ENCODE measurements around the gene GRAMD1B. TPM values are rescaled to one million over a fixed set of nuclear protein-coding genes. Genes with fewer than 3 reads are reported as not detected.
A peak's percentile ranks its signal among the peaks of the same experiment; 100 is the strongest.
"Not testable (repeated sequence)": the region's sequence is repeated elsewhere in the genome, so short reads cannot be mapped to it uniquely, and the experiment has no call there.

Gene GRAMD1B
- total RNA-seq, 4 donors from 2014 or later: 2.1 to 8.5 (median 7.0) TPM

DNA sequence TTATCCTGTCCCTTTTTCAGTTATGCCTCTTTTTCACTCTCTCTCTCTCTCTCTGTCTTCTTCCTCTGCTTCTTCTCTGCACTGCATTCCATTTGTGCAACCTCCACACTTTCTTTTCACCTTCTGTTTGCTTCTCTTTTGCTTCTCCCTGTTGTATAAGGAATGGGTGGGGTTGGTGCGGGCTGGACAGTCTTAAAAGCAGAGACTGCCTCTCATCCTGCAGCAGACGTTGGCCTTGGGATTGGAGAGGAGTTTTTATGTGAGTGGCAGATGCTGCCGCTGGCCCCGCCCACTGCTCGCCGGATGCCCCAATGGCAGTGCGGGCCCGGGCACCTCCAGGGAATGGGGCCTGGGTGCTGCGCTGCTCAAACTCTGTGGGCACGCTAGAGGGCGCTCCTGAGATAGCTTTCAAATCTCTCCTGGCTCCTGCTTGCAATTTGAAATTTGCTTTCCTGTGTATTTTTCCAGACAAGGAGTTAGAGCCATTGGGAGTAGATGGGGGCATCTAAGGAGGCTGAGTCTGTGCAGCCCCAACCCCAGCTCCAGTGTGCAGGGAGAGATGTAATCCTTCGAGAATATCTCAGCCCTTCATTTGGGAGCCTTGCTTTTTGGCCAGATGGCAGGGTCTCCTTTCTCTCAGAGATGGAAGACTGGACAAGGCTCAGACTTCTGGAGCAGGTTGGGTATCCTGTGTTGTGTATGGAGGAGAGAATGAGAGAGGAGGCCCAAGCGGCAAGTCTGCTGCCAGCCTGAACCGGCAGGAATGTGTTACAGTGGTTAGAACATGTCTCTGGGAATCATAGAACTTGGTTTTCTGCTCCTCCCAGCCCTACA lies 81.2 kb downstream of the GRAMD1B start:
- DNase-seq (ENCODE audit: low spot score): peak; percentile 39
- TF ChIP-seq, protein P1, sequence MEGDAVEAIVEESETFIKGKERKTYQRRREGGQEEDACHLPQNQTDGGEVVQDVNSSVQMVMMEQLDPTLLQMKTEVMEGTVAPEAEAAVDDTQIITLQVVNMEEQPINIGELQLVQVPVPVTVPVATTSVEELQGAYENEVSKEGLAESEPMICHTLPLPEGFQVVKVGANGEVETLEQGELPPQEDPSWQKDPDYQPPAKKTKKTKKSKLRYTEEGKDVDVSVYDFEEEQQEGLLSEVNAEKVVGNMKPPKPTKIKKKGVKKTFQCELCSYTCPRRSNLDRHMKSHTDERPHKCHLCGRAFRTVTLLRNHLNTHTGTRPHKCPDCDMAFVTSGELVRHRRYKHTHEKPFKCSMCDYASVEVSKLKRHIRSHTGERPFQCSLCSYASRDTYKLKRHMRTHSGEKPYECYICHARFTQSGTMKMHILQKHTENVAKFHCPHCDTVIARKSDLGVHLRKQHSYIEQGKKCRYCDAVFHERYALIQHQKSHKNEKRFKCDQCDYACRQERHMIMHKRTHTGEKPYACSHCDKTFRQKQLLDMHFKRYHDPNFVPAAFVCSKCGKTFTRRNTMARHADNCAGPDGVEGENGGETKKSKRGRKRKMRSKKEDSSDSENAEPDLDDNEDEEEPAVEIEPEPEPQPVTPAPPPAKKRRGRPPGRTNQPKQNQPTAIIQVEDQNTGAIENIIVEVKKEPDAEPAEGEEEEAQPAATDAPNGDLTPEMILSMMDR (IDR thresholded peaks at IDR 0.05): peak in 1 of 3 donors; percentile 5
- peak; percentile 91 for ATAC-seq (ENCODE audit: low FRiP score)

DNA sequence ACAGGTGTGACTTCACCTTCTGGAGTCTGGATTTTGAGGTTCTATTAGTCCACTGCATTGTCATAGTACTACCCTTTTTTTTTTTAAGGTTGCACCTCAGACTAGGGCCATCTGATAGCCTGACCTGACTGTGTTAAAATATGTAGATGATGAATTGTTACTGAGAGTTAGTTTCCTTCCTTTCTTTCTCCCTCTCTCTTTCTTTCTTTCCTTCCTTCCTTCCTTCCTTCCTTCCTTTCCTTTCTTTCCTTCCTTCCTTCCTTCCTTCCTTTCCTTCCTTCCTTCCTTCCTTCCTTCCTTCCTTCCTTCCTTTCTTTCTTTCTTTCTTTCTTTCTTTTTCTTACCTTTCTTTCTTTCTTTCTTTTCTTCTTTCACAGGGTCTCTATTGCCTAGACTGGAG lies 83.2 kb downstream of the GRAMD1B start:
- not testable (repeated sequence) for ATAC-seq (ENCODE audit: low FRiP score)

DNA sequence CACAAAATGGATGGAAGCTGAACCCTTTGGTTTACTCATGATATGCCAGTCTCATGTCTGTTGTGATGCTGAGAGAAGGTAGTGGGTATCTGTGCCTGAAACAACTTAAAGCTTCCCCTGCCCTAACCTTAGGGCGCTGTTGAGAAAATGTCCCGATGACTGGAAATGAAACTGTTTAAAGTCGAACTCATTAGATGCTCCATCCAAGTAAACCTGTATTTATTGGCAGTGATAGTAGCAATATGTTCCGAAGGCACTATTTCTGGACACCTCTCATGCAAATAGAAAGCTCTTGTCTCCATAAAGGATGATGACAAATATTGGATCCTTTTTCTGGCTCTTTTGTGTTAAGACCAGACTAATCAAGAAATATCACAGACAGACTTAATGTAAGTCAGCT lies 86.2 kb downstream of the GRAMD1B start:
- DNase-seq (ENCODE audit: low spot score) (no peak), ATAC-seq (ENCODE audit: low FRiP score) (no peak)
- TF ChIP-seq, protein P1 (IDR thresholded peaks at IDR 0.05): no peak

More for the DNA sequence above, 83.2 kb downstream of the GRAMD1B start:
- DNase-seq (ENCODE audit: low spot score): not testable (repeated sequence)

DNA sequence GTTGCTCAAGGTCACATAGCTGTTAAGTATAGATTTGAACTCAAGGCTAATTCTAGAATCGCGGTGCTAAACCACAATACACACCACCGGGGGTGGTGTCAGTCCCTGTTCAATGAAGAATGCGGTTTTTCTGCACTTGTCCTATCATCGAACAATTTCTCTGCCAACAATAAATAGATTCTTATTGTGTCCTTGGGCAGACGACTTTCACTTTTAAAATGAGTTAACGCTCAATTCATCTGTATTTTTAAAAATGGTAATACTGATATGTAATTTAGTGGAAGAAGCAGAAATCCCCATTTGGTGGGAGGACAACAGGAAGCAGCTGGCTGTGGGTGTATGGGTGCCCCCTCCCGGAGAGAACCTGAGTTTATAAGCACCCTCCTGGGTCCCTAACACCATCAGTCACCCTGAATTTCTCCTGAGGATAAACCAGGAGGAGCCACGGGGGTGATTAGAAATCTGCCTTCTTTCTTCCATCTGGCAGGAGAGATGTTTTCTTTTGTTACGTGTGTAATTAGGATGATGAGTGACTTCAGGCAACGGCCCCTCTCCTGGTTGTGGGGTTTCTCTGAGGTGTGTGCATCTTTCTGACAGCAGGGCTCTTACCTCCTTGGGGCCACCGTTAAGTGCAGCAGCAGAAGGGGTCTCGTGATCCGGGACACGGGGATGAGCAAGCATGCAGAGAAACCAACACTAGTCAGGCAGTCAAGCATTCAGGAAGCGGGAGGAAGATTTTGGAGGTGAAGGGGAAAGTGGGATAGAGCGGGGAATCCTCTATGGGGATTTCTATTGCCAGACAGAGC lies 87.7 kb downstream of the GRAMD1B start:
- ATAC-seq (ENCODE audit: low FRiP score) (no peak), DNase-seq (ENCODE audit: low spot score) (no peak)
- TF ChIP-seq, protein P1 (IDR thresholded peaks at IDR 0.05): no peak

DNA sequence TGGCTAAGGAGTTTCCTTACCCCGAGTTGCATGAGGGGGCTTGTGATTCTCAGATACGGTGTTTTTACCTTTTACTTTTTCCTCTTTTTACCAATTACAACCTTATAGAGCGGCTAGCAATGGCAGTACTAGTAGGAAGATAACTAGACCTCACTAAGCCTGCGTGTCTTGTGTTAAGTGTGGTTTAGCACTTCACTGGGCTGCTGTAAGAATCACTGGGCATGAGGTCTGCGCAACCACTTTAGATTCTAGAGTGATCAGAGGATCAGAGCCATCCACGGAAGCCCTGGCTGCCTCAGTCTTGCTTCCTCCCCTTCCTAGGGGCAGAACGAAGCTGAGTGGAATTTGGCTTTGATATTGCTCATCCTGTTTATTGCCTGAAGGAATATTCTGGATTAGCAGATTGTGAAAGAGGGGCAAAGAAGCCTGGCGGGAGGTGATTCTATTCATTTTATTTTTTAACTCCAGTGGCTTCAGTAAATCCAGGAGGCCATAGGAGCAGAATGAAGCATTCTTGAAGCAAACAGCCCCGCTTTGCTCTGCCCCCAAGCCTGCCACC lies 88.5 kb downstream of the GRAMD1B start:
- TF ChIP-seq, protein P1 (IDR thresholded peaks at IDR 0.05): no peak
- ATAC-seq (ENCODE audit: low FRiP score): no peak
- no peak for DNase-seq (ENCODE audit: low spot score)

DNA sequence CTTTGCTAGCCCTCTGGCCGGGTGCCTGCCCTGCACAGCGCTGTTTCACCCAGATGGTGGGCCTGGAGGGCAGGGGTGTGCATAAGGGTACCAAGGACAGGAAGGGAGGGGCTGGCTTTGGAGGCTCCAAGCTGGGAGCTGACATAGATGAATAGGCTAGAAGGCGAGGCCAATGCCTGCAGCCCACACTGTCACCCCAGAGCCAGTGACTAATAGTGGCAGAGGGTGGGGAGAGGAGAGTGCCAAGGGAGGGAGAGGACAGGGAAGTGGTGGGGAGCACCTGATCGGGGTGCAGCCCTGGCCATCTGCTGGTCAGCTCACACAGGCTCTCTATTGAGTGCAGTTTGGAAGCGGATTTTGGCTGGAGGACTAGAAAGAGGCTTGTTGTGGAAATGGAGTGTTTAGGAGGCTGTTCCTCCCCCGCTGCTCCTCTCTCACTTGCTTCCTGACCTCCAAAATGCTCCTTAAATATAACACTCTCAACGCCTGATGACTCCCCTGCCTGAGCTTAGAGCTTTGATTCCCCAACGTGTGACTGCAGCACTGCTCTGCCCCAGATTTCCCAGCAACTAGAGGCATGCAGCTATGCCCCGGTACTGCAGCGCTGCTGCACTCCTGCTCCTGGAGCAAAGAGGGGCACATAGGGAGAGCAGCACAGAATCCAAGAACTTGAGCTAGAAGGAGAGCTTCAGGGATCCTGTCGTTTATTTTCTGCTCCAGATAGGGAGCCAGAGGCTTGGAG lies 89.2 kb downstream of the GRAMD1B start:
- DNase-seq (ENCODE audit: low spot score): no peak
- ATAC-seq (ENCODE audit: low FRiP score): no peak

More for the DNA sequence above, 89.2 kb downstream of the GRAMD1B start:
- TF ChIP-seq, protein P1 (IDR thresholded peaks at IDR 0.05): no peak
